HG02840 (cell line): ENCODE results near the gene FAF1.
A peak's percentile ranks its signal among the peaks of the same experiment; 100 is the strongest.
"Not testable (repeated sequence)": the region's sequence is repeated elsewhere in the genome, so short reads cannot be mapped to it uniquely, and the experiment has no call there.

Experiments used
- ATAC-seq: cut with Tn5 transposase; IDR thresholded peaks from one replicate; pipeline ENCODE4 v1.9.1; 2021; ENCODE audit warnings: mild to moderate bottlenecking, moderate library complexity, moderate number of reproducible peaks; ENCODE audit not compliant: unreplicated experiment, low FRiP score

The FAF1 gene

GRCh38 chr1:50603274-50604271 lies 356.5 kb downstream of the FAF1 start:
- ATAC-seq = no peak

GRCh38 chr1:50599546-50599945 lies 360.5 kb downstream of the FAF1 start:
- ATAC-seq = no peak

GRCh38 chr1:50595874-50596273 lies 364.2 kb downstream of the FAF1 start:
- no peak for ATAC-seq

- ATAC-seq = no peak
Observed at GRCh38 chr1:50593515-50593914, 366.6 kb downstream of the FAF1 start.

- ATAC-seq = no peak
Observed at GRCh38 chr1:50591598-50591997, 368.5 kb downstream of the FAF1 start.

- ATAC-seq = no peak
Observed at GRCh38 chr1:50582346-50582745, 377.7 kb downstream of the FAF1 start.

- no peak for ATAC-seq
Observed at GRCh38 chr1:50570066-50570468, 390.0 kb downstream of the FAF1 start.

GRCh38 chr1:50568782-50569181 lies 391.3 kb downstream of the FAF1 start:
- ATAC-seq = no peak

- ATAC-seq = no peak
Observed at GRCh38 chr1:50566405-50566804, 393.7 kb downstream of the FAF1 start.

GRCh38 chr1:50564417-50564816 lies 395.6 kb downstream of the FAF1 start:
- no peak for ATAC-seq

GRCh38 chr1:50562106-50562505 lies 398.0 kb downstream of the FAF1 start:
- no peak for ATAC-seq

GRCh38 chr1:50559421-50559820 lies 400.6 kb downstream of the FAF1 start:
- ATAC-seq = no peak

- ATAC-seq = no peak
Observed at GRCh38 chr1:50553921-50554320, 406.1 kb downstream of the FAF1 start.

GRCh38 chr1:50548243-50548642 lies 411.8 kb downstream of the FAF1 start:
- ATAC-seq = no peak

- no peak for ATAC-seq
Observed at GRCh38 chr1:50542362-50542761, 417.7 kb downstream of the FAF1 start.

- no peak for ATAC-seq
Observed at GRCh38 chr1:50538476-50538875, 421.6 kb downstream of the FAF1 start.

GRCh38 chr1:50531601-50532000 lies 428.5 kb downstream of the FAF1 start:
- ATAC-seq = no peak

- no peak for ATAC-seq
Observed at GRCh38 chr1:50531027-50531426, 429.0 kb downstream of the FAF1 start.

GRCh38 chr1:50529510-50529909 lies 430.6 kb downstream of the FAF1 start:
- ATAC-seq = no peak

- ATAC-seq = not testable (repeated sequence)
Observed at GRCh38 chr1:50527987-50528320, 432.1 kb downstream of the FAF1 start.

GRCh38 chr1:50527249-50527986 lies 432.6 kb downstream of the FAF1 start:
- ATAC-seq = peak; percentile 53

- no peak for ATAC-seq
Observed at GRCh38 chr1:50526431-50526830, 433.6 kb downstream of the FAF1 start.
